DLD1 (cell line): Measurements from ENCODE around the gene SLC35F1.

ENCODE experiments used
- in situ Hi-C: cut with HindIII; loops from 2 replicates; pipeline ENCODE4 v1.10.0; 2017; ENCODE audit warnings: low sequenced_read_pairs

SLC35F1 gene

DNA sequence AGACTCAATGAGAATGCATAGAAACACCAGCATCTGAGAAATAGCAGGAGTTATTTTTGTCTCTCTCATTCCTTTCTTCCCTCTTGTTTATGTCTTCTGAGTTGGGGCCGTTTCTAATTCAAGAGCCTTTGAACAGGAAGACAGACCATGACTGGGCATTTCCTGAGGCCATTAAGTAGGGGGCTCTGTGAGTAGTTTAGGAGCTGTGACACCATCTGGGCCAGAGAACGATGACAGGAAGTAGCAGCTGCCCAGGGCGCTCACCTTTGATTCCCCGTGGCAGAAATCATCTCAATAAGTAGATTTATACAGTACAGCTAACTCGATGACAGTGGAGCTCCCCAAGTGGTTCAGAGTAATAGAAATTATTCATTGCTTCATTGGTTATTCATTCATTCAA, 342.6 kb downstream of the SLC35F1 start:
- in situ Hi-C loops, result no loop called here

DNA sequence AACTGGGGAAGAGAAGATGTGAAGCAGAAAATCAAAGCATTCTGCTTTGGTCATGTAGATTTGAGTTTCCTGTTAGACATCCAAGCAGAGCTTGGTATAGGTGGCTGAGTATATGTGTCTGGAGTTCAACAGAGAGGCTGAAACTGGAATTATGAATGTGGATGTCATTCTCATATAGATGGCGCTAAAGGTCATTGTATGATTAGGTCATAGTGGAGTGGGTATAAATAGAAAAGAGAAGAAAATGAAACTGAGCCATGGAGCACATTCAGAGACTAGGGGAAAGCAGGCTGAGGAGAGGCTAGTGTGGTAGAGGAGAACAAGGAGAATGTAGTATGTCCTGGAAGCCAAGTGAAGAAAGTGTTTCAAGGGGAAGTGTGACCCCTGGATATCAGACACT, 345.4 kb downstream of the SLC35F1 start:
- in situ Hi-C loops, result no loop called here

DNA sequence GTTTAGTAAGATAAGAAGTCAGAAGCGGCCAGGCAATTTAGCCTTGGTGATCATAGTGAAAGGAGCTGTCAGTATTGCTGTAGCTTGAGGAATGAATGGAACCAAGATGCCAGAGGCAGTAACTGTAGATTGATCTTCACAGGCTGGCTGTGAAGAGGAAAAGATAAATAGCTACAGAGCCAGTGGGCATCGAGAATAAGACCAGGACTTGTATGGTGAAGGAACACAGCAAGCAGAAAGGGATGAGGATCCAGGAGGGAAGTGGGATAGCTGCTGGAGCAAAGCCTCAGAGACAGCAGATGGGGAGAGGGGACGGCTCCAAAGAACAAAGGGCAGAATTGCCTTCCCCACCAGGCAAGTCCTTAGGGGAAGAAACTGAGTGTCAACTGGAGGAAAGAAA, 346.7 kb downstream of the SLC35F1 start:
- in situ Hi-C loops, result no loop called here

DNA sequence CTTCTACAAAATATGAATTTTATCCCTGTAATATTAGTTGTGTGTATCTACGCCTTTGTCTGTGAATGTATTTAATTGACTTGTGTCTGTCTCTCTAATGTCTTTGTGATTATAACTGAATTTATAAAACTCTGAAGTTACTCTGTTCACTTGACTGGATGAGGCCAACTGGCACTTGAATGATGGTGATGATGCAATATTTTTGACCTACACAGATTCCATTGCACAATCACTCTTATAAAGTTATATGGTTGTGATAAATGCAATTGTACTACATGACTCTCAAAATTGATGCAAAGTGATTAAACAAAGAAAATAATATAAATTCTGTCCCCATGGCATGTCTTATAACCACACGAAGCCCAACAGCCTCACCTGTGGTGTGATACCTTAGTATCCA, 353.8 kb downstream of the SLC35F1 start:
- in situ Hi-C loops, result no loop called here

DNA sequence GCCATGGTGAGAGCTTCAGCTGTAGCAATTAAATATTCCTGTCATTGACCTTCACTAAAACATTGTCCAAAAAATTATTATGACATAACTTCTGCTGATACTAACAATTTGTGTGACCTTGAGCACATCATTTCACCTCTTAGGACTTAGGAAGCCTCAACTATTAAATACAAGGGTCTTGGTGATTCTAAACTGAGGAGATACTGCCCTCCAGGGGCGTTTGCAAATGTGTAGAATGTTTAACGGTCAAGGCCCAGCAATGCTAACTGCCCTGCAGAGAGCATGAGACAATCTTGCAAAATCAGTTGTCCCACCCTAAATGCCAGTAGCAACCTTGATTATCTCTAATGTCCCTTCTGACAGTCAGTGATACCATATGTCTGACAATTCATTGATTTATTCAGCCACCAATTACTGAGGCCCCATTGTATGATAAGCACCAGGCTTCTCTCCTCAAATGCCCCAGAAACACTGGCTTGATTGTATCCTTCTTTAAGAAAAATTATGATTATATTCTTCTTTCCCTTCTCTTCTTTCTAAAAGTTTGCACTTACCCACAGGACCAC, 356.9 kb downstream of the SLC35F1 start:
- in situ Hi-C loops, result no loop called here

DNA sequence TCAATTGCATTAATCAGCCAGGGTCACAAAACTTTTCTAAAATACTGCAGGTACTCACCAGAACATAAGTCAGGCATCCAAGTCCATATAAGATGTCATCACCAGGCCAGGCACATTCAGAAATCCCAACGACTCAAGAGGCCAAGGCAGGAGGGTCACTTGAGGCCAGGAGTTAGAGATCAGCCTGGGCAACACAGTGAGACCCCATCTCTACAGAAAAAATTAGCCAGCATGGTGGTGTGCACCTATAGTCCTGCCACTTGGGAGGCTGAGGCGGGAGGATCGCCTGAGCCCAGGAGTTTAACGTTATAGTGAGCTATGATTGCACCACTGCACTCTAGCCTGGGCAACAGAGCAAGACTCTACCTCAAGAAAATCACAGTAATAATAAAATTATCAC, 362.6 kb downstream of the SLC35F1 start:
- in situ Hi-C loops, result no loop called here

DNA sequence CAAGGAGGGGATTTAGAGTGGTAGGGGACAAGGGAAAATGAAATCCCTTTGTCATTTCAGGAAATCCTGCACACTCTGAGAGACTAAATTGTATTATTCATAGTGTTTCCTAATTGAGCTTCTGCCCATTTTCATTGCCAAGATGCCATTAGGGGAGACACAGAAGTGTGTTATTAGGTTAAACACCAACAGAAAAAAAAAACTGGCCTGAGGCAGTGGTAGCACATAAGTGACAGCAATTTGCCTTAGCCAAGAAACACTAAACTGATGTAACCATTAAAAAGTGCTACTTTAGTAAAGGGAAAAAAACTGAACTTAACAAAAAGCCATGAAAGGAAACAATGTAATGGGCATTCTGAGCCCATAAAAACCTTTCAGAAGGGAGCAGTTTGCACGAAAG, 370.6 kb downstream of the SLC35F1 start:
- in situ Hi-C loops, result no loop called here

DNA sequence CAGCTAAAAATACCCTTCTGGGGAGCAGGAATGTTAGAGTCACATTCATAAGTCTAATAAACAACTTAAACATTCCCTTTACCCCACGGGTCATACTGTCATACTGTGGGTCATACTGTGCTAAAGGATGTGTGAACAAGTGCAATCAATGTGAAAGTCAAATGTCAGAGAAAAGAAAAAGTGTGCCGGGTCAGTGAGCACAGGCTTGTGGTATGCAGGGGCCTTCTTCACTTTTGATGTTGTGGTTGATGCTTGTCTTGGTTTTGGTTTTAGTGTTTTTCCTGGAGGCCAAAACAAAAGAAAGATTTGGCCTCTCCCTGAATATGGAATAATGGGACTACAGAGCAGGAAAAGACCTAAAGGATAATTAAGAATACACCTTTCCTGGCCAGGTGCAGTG, 373.1 kb downstream of the SLC35F1 start:
- in situ Hi-C loops, result no loop called here

DNA sequence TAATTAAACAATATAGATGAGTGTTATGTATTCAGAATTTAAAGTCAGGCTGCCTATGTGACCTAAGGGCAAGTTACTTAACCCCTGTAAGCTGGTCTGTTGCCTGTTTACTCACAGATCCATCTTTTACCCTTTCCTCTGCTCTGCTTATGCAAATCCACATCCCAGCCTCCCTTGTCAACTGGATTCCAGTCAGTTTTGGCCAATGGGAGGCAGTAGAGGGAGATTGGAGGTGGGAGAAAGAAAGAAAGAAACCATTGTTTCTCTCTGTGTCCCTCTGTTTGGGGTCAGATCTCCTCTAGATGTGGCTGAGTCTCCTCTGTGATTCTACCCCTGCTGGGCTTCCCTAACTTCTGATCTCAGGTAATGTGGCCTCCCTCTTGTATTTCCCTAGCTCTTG, 374.2 kb downstream of the SLC35F1 start:
- in situ Hi-C loops, result no loop called here

DNA sequence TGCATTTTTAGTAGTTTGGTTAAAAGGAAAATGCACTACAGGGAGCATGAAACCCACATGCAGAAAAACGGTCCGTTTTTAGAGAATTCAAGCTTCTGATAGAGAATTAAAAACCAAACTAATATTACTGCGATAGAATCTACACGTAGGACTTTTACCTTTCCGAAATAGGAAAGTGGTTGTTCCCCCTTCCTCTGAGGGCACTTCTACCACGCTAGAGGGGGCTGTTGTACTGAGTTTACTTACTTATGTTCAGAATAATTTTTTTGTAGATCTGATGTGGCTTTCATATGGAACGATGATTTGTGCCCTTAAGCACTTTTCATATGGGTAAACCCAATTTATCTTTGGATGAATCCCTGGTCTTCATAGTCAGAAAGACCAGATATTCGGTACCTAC, 376.7 kb downstream of the SLC35F1 start:
- in situ Hi-C loops, result no loop called here

DNA sequence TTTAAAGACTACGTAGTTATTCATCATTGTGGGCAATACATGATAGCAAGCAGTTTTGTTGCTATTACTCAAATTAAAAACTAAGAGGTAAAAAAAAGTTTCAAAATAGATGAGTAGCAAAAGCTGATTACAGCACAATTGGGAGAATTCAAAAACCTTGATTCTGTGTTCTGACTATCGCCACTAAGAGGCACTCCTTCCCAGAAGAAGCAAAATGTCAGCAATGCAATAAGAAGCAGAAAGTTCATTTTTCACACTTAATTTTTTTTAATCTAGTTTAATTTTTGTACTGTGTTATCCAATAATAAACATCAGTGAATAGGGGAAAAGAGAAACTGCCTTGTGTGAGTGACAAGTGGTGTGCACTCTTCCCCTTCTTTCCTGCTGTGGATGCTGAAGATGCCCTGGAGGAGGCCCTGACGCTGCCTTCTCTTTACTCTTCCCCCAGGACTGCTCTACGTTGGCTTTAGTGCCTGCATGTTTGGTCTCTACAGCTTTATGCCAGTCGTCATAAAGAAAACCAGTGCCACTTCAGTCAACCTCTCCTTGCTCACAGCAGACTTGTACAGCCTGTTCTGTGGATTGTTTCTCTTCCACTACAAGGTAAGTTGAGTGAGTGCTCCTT, 377.8 kb downstream of the SLC35F1 start:
- in situ Hi-C loops, result no loop called here

DNA sequence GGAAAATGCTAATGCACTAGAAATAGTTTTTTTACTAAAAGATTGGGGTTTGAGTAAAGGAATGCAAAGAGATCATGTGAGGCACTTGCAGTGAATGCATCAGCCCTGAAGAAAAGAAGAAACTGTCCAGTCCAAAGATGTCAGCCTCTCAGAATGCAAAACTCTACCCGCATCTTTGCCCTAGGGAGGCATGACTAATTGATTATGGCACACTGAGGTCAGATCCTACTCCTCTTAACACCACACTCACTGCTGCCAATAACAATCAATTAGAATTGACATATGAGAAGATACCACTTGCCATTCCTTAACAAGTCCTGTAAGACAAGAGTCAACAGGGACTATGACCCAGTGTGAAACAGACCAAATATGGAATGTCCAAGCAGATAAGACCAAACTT, 378.7 kb downstream of the SLC35F1 start:
- in situ Hi-C loops, result no loop called here

DNA sequence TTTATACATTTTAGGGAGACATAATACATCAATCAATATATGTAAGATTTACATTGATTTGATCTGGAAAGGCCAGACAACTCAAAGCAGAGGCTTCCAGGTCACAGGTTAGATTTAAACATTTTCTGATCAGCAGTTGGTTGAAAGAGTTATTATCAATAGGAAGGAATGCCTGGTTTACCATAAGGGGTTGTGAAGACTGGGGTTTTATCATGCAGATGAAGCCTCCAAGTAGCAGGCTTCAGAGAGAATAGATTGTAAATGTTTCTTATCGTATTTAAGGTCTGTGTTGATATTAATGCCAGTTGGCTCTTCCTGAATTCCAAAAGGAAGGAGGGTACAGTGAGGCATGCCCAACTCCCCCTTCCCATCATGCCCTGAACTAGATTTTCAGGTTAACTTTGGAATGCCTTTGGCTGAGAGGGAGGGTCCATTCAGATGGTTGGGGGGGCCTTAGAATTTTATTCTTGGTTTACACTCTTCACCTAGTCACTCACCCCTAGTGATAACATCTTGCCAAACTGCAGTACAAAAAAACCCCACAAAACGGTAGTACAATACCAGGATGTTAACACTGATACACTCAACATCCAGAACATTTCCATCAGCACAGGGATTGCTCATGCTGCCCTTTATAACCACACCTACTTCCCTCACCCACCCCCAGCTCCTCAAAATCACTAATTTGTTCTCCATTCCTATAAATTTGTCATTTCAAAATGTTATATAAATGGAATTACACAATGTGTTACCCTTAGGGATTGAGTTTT, 381.5 kb downstream of the SLC35F1 start:
- in situ Hi-C loops, result no loop called here

DNA sequence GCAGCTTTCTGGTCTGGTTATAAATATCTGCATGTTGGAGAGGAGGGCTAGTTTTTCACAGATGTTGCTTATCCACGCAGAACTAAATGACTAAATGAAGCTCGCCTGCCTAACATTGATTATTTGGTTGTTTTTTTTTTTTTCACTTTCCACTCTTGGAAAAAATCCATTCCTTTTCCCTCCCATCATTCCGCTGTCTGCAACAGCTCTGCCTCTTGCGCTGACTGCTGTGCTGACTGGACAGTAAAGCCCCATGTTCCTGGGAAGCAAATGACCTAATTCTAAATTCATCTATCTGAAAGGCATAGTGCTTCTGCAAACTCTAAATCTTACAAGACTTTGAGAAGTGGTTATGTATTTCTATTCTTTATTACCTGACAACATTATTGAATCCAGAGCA, 385.5 kb downstream of the SLC35F1 start:
- in situ Hi-C loops, result no loop called here

DNA sequence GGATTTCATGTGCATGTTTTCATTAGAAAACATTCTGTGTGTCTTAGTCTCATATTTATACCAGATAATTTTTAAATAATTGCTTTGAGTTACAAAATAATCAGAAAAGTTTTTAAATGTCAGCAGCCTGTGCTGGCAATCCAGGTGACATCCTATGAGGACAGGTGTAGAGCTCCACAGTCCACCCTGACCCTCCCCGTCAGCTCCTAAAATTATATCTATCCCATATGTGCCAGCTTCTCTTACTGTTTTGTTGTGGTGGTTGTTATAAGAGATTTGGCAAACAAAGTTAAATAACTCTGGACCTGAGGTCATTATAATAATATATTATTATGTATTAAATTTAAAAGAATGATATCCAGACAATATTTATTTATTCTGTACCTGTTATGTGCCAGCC, 387.8 kb downstream of the SLC35F1 start:
- in situ Hi-C loops, result no loop called here

DNA sequence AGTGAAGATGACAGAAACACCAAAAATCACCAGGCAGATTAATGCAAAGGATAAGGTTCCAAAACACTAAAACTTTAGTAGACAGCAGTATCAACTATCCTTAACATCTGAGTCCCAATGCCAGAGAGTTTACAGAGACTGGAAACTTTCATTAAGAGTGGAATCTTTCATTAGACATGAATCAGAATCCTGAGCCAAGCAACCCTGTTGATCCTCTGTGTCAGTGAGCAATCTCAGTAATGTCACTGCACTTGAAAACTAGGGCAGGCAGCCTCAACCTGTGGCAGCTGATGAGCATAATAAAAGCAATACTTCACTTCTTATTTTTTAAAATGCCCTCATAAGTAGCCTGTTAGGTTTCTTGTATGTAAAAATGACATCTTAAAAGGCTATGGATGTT, 388.3 kb downstream of the SLC35F1 start:
- in situ Hi-C loops, result no loop called here

DNA sequence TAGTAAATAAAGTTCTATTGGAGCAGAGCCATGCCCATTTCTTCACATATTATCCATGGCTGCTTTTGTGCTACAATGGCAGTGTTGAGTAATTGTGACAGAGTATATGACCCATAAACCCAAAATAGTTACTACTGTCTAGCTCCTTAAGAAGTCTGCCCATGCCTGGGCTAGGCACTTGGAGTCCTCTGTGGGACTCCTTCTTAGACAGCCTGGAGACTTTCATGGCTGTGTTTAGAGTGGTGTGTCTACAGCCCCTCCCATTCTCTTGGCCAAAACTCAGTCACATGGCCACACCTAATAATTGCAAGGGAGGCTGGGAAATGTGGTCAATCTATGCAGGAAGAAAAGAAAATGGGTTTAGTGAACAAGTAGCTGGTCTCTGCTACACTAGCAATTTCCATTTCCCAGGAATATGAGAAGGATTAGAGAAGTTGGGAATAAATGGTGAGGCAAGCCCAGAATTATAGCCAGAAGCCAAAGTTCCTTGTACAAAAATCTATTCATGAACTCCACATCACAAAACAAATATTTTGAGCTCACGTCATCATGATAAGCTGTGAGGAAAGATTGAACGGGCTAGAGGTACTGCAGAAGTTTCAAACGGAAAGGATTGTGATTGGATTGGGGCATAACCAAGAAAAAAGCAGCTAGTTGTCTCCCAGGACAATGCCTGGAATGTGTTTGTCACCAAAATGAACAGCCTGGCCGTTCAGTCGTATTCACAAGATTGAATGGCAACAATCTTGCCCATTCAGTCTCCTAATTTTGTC, 389.3 kb downstream of the SLC35F1 start:
- in situ Hi-C loops, result no loop called here

DNA sequence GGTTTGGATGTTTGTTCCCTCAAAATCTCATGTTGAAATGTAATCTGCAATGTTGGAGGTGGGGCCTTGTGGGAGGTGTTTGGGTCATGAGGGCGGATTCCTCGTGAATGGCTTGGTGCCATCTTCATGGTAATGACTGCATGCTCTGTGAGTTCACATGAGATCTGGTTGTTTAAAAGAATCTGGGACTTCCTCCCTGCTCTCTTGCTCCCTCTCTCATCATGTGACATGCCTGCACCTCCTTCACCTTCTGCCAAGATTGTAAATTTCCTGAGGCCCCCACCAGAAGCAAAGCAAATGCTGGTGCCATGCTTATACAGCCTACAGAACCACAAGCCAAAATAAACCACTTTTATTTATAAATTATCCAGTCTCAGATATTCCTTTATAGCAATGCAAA, 390.8 kb downstream of the SLC35F1 start:
- in situ Hi-C loops, result no loop called here

DNA sequence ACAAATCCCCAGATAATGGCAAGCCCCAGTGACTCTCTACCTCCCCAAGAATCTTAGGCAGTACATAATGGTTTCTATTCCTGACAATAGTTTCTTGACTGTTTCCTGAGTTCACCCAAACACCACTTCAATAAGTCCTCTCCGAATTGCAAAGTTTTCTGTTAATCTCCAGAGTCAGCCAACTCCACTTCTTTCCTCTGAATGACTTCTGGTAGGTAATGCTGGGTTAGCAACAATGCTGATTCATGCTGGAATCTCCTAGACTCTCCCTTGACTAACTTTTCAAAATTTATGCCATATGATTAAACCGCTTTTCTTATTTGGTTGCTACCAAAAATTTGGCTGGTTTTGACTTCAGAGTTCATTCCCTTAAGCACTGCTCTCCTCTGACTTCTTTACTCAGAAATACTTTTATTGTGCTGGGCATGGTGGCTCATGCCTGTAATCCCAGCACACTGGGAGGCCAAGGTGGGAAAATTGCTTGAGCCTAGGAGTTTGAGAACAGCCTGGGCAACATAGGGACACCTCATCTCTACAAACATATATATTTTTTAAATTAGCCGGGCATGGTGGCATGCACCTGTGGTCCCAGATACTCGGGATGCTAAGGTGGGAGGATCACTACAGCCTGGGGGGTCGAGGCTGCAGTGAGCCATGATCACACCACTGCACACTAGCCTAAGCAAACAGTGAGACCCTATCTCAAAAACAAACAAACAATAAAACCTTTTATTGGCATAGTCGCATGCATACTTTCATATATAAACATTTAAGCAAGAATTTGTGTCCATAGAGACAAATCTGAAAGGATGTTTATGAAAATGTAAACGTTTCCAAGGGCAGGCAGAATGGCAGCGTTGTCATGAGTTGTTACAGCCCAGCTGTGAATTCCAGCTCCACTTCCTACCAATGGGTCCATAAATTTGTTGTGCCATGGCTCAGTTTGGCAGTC, 391.7 kb downstream of the SLC35F1 start:
- in situ Hi-C loops, result no loop called here

DNA sequence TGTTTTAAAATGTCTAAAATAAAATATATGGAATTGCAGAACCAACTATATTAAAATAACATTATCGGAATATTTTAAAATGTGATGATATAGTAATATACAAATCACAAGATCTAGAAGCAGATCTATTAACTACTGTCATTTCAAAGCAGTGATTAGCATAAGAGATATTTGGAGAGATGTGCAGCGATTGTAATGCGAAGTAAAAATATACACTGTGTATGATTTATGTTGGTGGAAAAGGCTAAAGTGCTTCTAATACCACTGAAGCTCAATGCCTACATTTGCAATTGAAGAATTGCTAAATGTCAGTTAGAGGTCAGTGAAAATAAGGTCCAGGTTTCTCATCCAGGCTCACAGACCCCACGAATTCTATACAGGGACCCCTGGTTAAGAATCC, 392.4 kb downstream of the SLC35F1 start:
- in situ Hi-C loops, result no loop called here

DNA sequence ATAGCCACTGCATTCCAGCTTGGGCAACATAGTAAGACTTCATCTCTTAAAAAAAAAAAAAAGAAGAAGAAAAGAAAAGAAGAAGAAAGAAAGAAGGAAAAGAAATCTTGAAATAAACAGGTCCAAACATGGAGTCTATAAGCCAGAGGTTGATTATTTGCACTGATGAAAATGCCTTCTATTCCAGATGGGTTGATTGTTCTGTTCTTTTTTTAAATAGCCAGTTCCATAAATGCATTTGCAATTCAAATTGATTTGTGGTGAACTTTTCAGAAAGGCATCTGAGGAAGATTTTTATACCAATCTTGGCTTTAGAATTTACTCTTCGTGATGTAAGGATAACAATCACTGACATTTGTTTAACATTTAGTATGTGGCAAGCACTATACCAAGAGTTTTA, 397.3 kb downstream of the SLC35F1 start:
- in situ Hi-C loops, result no loop called here
